ENCODE data around the gene POU5F1. TPM values are rescaled to one million over a fixed set of nuclear protein-coding genes. Genes with fewer than 3 reads are reported as not detected.

The POU5F1 gene
- total and polyA plus RNA-seq, 9 of the 15 experiments (the other 6 are each of a cell fraction or from before 2014, with no cell fraction given), result 0.06 to 2.0 (median 0.10) TPM; not detected in 6

DNA sequence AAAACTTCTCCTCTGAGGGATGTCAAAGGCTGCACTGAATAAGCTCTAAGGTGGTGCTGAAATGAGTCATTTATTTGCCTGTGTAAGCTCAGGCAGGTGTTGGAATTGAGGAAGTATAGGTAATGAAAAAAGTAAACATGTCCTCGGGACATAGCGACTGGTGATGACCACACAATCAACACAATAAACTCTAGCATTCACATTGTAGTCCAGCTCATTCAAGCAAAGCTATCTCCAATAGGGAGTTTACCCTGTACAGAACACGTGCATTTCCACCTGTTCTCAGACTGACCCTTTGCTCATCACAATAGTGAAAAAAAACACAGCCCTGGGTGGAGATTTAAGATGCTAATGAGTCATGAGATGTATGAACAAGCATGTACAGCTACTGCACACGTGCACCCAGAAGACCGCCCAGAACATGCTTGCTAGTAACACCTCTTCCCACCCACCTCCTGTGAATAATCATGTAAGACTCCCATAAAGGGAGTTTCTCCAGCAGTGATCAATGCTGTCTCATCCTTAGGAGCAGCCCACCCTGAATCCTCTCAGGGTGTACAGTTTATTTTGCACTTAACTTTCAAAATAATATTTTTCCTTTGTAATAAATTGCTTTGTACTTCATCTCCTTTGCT lies 33.0 kb upstream of the POU5F1 start (continued):
- peak; percentile 60; the same call in 1 of the 2 replicates for TF ChIP-seq SOX6 (IDR thresholded peaks at IDR 0.05)
- TF ChIP-seq GTF2E2 (tag; IDR thresholded peaks at IDR 0.05), result no peak
- TF ChIP-seq DPF2 (IDR thresholded peaks at IDR 0.05), result peak; percentile 72; the same call in 1 of the 2 replicates
- TF ChIP-seq, protein P1, sequence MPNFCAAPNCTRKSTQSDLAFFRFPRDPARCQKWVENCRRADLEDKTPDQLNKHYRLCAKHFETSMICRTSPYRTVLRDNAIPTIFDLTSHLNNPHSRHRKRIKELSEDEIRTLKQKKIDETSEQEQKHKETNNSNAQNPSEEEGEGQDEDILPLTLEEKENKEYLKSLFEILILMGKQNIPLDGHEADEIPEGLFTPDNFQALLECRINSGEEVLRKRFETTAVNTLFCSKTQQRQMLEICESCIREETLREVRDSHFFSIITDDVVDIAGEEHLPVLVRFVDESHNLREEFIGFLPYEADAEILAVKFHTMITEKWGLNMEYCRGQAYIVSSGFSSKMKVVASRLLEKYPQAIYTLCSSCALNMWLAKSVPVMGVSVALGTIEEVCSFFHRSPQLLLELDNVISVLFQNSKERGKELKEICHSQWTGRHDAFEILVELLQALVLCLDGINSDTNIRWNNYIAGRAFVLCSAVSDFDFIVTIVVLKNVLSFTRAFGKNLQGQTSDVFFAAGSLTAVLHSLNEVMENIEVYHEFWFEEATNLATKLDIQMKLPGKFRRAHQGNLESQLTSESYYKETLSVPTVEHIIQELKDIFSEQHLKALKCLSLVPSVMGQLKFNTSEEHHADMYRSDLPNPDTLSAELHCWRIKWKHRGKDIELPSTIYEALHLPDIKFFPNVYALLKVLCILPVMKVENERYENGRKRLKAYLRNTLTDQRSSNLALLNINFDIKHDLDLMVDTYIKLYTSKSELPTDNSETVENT (CRISPR knock-in tag; IDR thresholded peaks at IDR 0.05), result no peak
- TF ChIP-seq POLR2A (conservative IDR thresholded peaks at IDR 0.05), result peak; percentile 47; the same call in 1 of the 2 replicates
- TF ChIP-seq MEF2D (tag; conservative IDR thresholded peaks at IDR 0.05; ENCODE audit: low read depth), result 0 out of 2 replicates have a peak, but pooled peaks have one; percentile 15
- TF ChIP-seq, protein P2, sequence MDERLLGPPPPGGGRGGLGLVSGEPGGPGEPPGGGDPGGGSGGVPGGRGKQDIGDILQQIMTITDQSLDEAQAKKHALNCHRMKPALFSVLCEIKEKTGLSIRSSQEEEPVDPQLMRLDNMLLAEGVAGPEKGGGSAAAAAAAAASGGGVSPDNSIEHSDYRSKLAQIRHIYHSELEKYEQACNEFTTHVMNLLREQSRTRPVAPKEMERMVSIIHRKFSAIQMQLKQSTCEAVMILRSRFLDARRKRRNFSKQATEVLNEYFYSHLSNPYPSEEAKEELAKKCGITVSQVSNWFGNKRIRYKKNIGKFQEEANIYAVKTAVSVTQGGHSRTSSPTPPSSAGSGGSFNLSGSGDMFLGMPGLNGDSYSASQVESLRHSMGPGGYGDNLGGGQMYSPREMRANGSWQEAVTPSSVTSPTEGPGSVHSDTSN (CRISPR knock-in tag; IDR thresholded peaks at IDR 0.05; ENCODE audit: low read depth), result no peak
- TF ChIP-seq, protein P2 (tag; conservative IDR thresholded peaks at IDR 0.05; ENCODE audit: low read depth), result 0 out of 2 replicates have a peak, but pooled peaks have one; percentile 15
- TF ChIP-seq, protein P3, sequence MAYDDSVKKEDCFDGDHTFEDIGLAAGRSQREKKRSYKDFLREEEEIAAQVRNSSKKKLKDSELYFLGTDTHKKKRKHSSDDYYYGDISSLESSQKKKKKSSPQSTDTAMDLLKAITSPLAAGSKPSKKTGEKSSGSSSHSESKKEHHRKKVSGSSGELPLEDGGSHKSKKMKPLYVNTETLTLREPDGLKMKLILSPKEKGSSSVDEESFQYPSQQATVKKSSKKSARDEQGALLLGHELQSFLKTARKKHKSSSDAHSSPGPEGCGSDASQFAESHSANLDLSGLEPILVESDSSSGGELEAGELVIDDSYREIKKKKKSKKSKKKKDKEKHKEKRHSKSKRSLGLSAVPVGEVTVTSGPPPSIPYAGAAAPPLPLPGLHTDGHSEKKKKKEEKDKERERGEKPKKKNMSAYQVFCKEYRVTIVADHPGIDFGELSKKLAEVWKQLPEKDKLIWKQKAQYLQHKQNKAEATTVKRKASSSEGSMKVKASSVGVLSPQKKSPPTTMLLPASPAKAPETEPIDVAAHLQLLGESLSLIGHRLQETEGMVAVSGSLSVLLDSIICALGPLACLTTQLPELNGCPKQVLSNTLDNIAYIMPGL (CRISPR knock-in tag; IDR thresholded peaks at IDR 0.05), result no peak
- peak; percentile 70 for TF ChIP-seq ZNF384 (IDR thresholded peaks at IDR 0.05; ENCODE audit: low read depth, low read length)
- TF ChIP-seq ZFX (CRISPR knock-in tag; IDR thresholded peaks at IDR 0.05), result no peak
- peak; percentile 54; the same call in 1 of the 2 replicates for TF ChIP-seq CTBP1 (IDR thresholded peaks at IDR 0.05; ENCODE audit: borderline replicate concordance)
- TF ChIP-seq, protein P4, sequence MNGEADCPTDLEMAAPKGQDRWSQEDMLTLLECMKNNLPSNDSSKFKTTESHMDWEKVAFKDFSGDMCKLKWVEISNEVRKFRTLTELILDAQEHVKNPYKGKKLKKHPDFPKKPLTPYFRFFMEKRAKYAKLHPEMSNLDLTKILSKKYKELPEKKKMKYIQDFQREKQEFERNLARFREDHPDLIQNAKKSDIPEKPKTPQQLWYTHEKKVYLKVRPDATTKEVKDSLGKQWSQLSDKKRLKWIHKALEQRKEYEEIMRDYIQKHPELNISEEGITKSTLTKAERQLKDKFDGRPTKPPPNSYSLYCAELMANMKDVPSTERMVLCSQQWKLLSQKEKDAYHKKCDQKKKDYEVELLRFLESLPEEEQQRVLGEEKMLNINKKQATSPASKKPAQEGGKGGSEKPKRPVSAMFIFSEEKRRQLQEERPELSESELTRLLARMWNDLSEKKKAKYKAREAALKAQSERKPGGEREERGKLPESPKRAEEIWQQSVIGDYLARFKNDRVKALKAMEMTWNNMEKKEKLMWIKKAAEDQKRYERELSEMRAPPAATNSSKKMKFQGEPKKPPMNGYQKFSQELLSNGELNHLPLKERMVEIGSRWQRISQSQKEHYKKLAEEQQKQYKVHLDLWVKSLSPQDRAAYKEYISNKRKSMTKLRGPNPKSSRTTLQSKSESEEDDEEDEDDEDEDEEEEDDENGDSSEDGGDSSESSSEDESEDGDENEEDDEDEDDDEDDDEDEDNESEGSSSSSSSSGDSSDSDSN (IDR thresholded peaks at IDR 0.05; ENCODE audit: borderline replicate concordance in 1 of 2, low read depth in 2 of 2, low read length in 2 of 2), result no peak
- TF ChIP-seq, protein P5, sequence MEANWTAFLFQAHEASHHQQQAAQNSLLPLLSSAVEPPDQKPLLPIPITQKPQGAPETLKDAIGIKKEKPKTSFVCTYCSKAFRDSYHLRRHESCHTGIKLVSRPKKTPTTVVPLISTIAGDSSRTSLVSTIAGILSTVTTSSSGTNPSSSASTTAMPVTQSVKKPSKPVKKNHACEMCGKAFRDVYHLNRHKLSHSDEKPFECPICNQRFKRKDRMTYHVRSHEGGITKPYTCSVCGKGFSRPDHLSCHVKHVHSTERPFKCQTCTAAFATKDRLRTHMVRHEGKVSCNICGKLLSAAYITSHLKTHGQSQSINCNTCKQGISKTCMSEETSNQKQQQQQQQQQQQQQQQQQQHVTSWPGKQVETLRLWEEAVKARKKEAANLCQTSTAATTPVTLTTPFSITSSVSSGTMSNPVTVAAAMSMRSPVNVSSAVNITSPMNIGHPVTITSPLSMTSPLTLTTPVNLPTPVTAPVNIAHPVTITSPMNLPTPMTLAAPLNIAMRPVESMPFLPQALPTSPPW (CRISPR knock-in tag; IDR thresholded peaks at IDR 0.05), result no peak
- TF ChIP-seq EP400 (IDR thresholded peaks at IDR 0.05), result peak; percentile 50; the same call in 1 of the 2 replicates
- TF ChIP-seq SMARCB1 (IDR thresholded peaks at IDR 0.05; ENCODE audit: insufficient read length, low read depth), result no peak
- TF ChIP-seq ZNF217 (CRISPR knock-in tag; IDR thresholded peaks at IDR 0.05), result no peak
- TF ChIP-seq ZNF668 (CRISPR knock-in tag; IDR thresholded peaks at IDR 0.05), result peak; percentile 5; the same call in 1 of the 2 replicates
